Lower leg skin (tissue), 4 donors: ENCODE measurements around the gene DMPK. TPM values are rescaled to one million over a fixed set of nuclear protein-coding genes. Genes with fewer than 3 reads are reported as not detected.

Source experiments
- DNase-seq, 2 donors: peaks; one replicate each; pipeline ENCODE4 v3.0.0-alpha.2; 2019; ENCODE audit warnings: low spot score in 2 of 2
- H3K4me3 ChIP-seq: fragments of 200-600 bp; sonication (generic); 2 replicates; pipeline ENCODE4 v1.5.1; 2017; ENCODE audit warnings: mild to moderate bottlenecking, low read depth; ENCODE audit not compliant: poor library complexity, severe bottlenecking
- CTCF ChIP-seq, 3 donors: fragments of 450-650 bp; IDR thresholded peaks; one replicate each; pipeline ENCODE4 v1.5.1; 2016; ENCODE audit warnings: antibody characterized with exemption in 3 of 3, mild to moderate bottlenecking in 3 of 3, moderate library complexity in 2 of 3
- POLR2A ChIP-seq, 2 donors: fragments of 450-650 bp; IDR thresholded peaks; one replicate each; pipeline ENCODE4 v1.6.1; 2016 to 2017; ENCODE audit warnings: antibody characterized with exemption in 2 of 2, mild to moderate bottlenecking in 1 of 2, moderate library complexity in 1 of 2
- WGBS, 2 donors: methylation state at CpG; one replicate each; pipeline ENCODE4 v1.1.5; 2018; 5-methylcytosine and 5-hydroxymethylcytosine counted together
- intact Hi-C: fragments of 100-400 bp; cut with DNase I; formaldehyde crosslinking; loops from one replicate; pipeline ENCODE4 v1.15.0; 2023; ENCODE audit warnings: low total_unique reads
- total RNA-seq, 4 donors: library from RNA; depleted of rRNA; stranded (reverse); fragments of >200 nt; gene quantifications; one replicate each; pipeline ENCODE4 v1.1.0, GENCODE V29; 2016

DMPK gene
- total RNA-seq, 4 donors from 2014 or later, result 8.8 to 20.2 (median 13.8) TPM

GRCh38 chr19:45762870-45763631, 19.2 kb downstream of the DMPK start:
- WGBS, 2 donors, result 73 to 85% methylated on average over 13 to 15 of the region's 15 CpGs
- TF ChIP-seq CTCF (IDR thresholded peaks at IDR 0.05), result no peak
- no peak for TF ChIP-seq POLR2A (IDR thresholded peaks at IDR 0.05)
- no peak overlapping the region for H3K4me3 ChIP-seq

GRCh38 chr19:45761714-45762113, 20.6 kb downstream of the DMPK start:
- peak in 1 of 2 donors; percentile 72 for DNase-seq
- TF ChIP-seq POLR2A (IDR thresholded peaks at IDR 0.05), result no peak
- no peak for TF ChIP-seq CTCF (IDR thresholded peaks at IDR 0.05)
- WGBS, 2 donors, result 84 to 87% methylated on average over 17 of the region's 17 CpGs
- no peak overlapping the region for H3K4me3 ChIP-seq
- intact Hi-C loops, result no loop called here

More at GRCh38 chr19:45762870-45763631, 19.2 kb downstream of the DMPK start:
- intact Hi-C loops, result no loop called here
- DNase-seq, result no peak

- TF ChIP-seq CTCF (IDR thresholded peaks at IDR 0.05) (no peak), POLR2A (IDR thresholded peaks at IDR 0.05) (no peak)
These were observed 23.4 kb downstream of the DMPK start for GRCh38 chr19:45758921-45759320.

GRCh38 chr19:45757695-45758094, 24.6 kb downstream of the DMPK start:
- no peak overlapping the region for H3K4me3 ChIP-seq
- no peak for DNase-seq
- WGBS, 2 donors, result 71 to 78% methylated on average over 9 of the region's 9 CpGs
- intact Hi-C loops, result loop anchor here (5.0 kb wide), 1 partner anchor 1440 kb away; no protein-coding TSS in a partner anchor
- TF ChIP-seq POLR2A (IDR thresholded peaks at IDR 0.05) (no peak), CTCF (IDR thresholded peaks at IDR 0.05) (no peak)

More at GRCh38 chr19:45758921-45759320, 23.4 kb downstream of the DMPK start:
- 78 to 86% methylated on average over 7 to 9 of the region's 9 CpGs for WGBS, 2 donors
- no peak overlapping the region for H3K4me3 ChIP-seq
- intact Hi-C loops, result loop anchor here (5.0 kb wide), 1 partner anchor 1438 kb away; no protein-coding TSS in a partner anchor
- no peak for DNase-seq

GRCh38 chr19:45754323-45754722, 28.0 kb downstream of the DMPK start:
- no peak for DNase-seq
- intact Hi-C loops, result no loop called here
- no peak overlapping the region for H3K4me3 ChIP-seq
- TF ChIP-seq CTCF (IDR thresholded peaks at IDR 0.05) (no peak), POLR2A (IDR thresholded peaks at IDR 0.05) (no peak)
- 90 to 94% methylated on average over 5 to 8 of the region's 8 CpGs for WGBS, 2 donors
